HG02885 (cell line): ENCODE results near the gene FAM107A.

Source experiments
- ATAC-seq: cut with Tn5 transposase; IDR thresholded peaks from one replicate; pipeline ENCODE4 v1.9.1; 2021; ENCODE audit warnings: mild to moderate bottlenecking; ENCODE audit not compliant: unreplicated experiment, poor library complexity

The FAM107A gene, protein sequence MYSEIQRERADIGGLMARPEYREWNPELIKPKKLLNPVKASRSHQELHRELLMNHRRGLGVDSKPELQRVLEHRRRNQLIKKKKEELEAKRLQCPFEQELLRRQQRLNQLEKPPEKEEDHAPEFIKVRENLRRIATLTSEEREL

DNA sequence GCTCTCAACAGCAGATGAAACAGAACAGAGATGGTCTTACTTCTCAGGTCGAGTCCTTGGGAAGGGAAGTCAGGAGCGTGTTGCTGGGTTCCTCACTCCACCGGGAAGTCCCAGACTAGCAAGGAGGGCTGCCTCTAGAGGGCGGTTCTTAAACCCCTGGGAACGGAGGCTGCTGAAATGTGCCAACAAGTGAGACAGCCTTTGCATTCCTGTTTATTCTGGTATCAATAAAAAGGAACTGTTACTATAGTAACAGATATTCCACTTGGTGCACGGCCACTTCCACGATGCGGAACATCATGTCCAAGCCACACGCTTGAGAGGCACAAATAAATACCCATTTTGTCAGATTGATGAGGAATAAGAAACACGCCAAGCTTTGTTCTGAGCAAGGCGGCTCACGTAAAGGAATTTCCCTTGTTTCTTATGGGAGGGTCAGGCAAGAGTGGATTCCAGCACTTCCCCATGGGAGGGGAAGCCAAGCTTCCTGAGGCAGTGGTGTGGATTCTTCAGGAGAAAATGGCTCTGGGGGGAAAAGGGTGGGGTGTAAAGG, at the start of gene FAM107A:
FAM107A (minus strand) TSS at position 123 of the 553 bp plus-strand sequence. CDS start 7,531 bp downstream, outside the sequence.
- ATAC-seq: no peak

DNA sequence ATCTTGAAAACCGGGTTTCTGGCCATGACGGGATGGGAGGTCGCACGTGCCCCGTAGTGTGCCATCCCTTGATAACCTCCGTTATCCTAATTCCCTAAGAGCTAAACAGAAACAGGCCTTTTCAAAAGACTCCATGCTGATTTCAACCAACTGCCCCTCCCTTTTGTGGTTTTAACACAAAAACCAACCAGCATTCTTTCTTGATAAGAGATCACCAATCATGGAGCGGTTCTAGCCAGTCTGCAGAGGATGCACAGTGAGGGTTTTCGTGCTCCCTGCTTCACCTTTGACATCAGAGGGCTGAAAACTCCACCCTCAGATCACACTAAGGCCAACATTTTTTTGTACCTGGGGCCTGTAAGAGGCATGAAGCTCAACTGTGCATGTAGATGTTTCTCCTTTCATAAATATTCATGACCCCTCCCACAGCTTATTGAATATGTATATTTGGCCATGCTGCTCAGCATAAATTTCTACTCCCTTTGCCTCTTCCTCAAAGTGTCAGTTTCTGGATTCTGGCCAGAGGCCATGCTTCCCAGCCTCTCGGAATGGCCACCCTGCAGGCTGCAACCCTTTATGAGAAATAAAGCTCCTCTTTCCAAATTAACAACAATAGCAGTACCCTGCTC, 48.1 kb upstream of the FAM107A start:
- no peak for ATAC-seq

DNA sequence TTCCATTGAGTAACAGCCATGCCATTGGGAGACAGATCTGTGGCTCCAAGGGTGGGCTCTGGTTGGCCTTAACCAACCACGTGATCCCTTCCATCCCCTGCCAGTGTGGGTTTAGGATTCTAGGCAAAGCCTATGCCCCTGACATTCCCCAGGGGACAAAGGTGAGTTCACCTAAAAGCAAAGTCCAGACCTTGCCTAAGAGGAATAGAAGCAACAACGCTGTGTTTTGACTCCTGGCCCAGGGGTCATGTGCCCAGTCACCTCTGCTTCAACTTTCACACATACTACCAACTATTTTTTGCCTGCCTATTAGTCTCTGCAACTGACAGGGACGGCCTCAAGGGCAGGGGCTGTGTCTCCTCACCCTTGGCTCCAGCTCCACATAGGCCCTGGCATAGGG, 47.4 kb upstream of the FAM107A start:
- no peak for ATAC-seq

DNA sequence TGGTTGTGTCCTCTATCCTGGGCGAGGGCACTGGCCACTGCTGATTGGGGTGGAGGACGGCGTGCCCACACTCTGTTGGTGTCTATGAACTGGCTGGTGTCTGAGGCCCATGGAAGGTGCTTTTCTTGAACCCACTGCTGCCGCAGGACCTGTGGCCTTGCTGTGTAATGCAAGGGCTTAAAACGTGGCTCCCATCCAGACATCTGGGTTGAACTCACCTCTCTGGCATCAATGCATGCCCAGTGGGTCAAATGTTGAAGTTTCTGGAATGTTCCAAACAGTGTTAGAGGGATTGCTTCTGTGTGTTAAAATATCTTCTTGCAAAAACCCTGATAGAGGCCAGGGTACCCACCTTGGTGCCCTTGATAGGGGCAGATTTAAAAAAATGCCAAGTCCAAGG, 46.8 kb upstream of the FAM107A start:
- no peak for ATAC-seq

DNA sequence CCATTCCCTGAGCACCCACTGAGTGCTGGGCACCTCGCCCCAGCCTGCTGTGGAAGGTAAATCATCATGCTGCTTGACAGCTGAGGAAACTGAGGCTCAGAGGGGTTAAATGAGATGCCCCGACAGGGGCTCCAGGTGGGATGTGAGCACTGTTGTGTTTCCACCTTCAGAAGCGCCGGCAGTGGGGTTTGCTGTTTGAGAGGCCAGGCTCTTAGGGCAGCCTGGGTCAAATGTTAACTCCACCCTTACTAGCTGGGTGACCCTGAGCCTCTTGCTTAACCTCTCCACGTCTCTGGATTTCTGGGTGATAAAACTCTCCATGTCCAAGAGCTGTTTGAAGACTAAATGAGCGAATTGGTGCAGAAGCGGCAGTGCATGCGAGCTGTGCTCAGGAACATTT, 46.3 kb upstream of the FAM107A start:
- ATAC-seq: no peak

DNA sequence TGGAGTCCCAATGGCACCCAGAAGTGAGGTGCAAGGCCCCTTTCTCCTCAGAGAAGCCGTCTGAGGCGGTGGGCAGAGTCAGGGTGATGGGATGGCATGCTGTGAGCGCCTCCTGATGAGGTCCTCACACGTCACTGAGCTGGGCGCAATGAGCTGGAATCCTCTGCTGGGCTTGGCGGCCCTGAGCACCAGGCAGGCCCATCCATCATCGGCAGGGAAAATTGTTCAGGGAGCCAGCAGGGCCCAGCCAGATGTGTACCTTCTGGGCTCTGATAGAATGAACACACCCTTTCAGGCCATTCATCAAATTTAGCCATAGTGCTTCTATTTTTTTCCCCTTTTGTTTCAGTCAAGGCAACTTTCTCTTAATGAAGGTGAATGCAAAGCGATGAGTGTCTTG, 45.7 kb upstream of the FAM107A start:
- ATAC-seq: no peak

DNA sequence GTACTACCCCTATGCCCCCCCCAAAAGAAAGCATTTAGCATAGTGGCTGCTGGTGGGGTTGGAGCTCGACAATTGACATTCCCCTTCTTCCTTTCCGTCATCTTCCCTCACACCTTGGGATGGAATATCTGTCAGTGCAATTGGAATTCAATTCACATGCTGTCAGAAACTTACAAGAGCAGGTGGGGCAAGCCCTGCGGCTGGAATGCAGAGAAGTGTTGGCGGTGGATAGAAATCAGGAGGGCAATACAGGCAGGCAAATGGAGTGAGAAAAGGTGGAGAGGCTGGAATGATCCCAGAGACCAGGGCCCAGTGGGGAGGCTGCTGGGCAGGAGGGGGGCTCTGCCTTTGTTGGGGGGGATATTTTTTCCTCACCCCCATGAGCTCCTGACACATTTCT, 45.2 kb upstream of the FAM107A start:
- ATAC-seq: no peak

DNA sequence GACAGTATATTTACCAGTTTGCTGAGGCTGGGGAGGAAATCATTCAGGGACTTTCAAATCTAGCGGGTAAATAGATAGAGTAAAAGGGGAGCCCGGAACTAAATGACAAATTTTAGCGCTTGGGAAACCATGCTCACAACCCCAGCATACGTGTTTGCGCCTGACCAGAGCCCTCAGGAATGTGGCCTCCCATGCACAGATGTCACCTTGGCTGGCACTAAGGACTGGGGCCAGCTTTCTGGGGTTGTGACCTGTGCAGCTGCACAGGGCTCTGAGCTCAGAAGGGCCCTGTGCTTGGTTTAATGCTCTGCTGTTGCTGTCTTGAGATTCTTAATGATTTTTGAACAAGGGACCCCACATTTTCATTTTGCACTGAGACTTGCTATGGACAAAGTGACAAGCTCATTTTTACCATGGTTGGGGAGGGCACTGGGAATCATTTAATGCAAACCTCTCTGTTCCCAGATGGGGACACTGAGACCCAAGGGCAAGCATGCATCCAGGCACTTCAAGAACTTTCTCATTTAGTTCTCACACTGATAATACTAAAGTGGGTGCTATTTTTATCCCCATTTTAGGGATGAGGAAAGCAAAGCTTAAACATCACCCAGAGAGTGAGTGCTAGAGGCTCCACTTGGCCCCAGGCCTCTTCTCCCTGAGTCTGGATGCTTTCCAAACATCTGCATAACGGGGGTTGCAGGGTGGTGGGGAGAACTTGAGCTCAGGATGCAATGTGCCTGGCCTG, 44.1 kb upstream of the FAM107A start:
- no peak for ATAC-seq

DNA sequence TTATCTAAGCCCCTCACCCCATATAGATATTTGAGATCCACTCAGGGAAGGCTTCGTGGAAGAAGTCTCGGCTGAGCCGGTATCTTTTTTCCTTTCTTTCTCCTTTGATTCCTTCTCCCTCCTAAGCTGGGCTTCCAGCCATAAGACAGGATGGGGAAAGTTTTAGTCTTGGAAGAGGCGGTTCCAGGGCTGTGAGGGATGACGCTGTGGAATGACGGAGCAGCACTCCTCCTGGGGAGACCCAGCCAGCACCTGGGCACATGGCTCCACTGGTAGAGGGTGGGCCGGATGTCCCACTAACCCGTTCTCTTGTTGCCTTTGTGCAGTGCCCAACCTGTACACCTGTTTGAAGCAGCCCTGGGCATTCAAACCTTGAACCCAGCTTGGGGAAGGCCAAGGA, 43.2 kb upstream of the FAM107A start:
- no peak for ATAC-seq

DNA sequence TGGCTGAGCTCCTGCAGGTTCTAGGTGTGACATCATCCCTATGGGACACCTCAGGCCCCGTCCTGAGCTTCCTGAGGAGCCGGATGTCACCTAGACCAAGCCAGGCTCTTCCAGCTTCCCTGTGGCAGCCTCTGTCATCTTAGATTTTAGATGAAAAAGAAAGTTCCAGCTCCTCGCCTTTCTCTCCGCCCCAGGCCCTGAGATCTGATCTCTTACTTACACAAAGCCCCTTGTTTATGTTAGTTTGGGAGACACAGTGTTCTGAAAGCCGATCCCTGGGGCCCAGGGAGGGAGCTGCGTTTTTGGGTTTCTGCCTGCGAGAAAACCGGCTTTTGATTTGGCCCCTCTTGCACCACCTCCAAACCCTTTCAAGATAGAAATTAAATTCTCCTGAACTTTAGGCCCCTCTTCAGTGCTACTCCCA, 40.2 kb upstream of the FAM107A start:
- ATAC-seq: no peak

DNA sequence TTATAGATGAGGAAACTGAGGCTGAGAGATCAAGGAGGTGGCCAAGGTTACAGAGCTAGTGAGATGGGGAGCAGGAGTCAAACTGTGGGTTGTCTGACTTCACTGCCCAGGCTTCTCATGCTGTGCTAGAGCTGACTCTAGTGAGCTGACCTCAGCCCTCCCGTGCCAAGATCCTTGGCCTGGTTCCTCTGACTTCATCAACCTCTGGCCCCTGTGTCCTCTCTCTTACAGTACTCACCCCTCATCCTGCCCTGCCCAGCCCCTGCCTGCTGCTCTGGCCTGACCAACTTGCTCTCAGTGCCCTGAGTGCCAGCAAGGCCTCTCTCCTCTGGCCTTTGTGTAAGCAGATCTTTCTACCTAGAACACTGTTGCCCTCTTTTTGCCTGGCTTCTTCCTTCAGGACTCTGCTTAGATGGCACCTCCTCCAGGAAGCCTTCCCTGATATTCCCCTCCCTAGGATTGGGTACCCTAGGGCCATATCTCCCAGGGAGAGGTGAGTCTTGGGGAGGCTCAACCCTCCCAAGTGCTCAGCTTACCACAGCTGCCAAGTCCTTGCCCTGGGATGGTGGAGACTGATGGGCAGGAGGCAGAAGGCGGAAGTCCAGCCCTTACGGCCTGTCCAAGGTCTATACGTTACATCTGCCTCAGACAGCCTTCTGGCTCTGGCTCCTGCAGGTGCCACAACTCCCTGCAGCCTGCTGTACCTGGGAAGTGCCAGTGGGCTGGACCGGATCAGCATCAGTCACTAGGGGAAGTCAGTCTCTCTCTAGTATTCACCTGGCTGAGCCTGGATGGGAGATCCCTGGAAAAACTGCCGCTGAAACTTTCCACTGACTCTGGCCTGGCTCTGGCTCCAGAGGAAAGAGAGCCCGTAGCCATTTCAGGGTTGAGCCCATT, 36.3 kb upstream of the FAM107A start:
- no peak for ATAC-seq

DNA sequence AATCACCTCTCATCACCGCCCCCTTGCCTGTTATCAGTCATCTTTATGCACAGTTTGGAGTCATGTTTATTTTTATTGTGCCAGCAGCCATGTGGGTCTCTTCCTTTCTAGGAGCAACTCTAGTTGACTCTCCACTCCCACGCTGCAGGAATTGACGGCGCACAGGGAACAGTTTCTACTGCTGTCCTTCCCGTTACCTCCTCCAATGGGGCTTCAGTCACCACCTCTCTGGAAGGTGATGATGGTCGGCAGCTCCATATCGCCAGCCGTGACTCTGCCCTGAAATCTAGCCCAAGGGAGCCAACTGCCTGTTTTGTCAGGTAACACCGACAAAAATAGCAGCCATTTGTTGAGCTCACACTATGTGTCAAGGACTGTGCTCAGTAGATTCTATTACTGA, 35.6 kb upstream of the FAM107A start:
- no peak for ATAC-seq

DNA sequence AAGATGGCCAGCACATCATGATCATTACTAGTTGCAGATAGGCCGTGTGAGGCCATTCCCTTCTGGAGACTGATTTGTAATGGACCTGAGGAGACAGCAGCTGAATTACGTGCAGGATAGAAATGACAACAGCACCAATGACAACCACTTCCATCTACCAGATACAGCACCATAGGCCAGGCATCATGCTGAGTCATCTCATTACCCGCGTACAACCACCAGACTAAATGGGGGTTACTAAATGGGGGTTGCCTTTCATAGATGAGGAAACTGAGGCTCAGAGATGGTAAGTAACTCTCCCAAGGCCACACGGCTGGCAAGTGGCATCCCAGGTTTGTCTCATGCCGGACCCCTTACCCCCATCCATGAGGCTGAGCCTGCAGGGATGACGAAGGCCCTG, 32.8 kb upstream of the FAM107A start:
- peak; percentile 84 for ATAC-seq

DNA sequence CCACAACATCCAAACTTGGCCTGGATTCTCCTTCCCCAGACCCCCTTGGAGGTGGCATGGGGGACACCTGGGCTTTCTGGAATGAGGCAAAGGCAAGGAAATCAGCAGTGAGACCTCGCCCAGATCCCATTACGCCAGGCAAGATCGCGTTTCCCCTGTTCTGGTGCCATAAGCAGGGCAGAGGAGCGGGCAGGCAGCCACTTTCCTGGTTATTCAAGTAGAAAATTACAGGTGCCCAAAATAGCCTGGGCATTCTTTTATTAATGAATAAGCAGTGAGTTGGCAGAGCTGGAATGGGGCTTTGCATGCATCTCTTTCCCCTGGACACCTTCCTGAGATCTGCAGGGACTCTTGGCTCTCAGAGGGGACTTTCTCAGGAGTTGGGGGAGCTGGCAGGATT, 31.5 kb upstream of the FAM107A start:
- ATAC-seq: no peak

DNA sequence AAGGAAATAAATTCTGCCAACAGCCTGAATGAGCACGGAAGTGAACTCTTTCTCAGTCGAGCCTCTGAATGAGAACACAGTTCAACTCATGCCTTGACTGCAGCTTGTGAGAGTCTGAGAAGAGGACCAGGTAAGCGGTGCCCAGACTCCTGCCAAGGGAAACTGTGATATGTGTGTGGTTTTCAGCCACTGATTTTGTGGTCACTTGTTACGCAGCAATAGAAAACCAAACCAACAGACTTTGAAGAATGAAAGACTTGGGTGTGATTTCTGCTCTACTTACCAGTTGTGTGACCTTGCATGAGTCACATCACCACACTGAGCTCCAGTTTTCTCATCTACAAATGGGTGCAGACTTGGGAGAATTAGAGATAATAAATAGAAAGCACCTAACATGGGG, 30.6 kb upstream of the FAM107A start:
- no peak for ATAC-seq

DNA sequence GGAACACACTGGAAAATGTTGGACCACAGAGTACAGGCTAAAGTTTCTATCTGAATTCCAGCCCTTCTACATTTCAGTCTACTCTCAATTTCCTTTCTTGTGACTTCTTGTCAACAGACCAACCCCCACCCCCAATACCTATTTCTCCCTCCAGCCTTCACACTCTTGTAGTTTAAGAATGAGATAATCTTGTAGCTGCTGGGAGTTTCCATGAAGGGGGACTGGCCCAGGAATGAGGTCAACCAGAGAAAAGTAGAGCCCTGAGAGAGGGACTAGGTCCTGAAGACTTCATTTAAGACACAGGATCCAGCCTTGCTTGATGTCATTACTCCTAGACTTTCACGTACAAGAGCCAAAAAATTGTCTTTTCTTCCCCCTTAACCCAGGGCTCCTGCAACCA, 29.5 kb upstream of the FAM107A start:
- no peak for ATAC-seq

DNA sequence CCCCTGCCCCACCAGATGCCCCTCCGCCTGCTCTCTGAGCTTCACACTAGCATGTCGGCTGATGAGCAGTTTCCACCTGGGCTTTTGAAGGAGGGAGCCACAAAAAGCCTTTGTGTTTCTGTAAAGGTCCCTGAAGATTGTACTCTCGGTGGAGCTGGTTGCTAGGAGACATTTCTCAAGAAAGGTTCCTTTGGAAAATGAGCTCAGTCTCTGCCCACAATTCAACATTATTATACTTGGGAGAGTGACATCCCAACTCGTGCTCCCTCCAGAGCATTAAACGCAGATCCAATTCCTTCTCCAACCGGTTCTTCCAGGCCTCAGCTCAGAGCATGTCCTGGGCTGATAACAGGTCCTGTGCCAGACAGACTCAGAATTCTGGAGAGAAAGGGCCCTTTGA, 26.8 kb upstream of the FAM107A start:
- ATAC-seq: no peak

DNA sequence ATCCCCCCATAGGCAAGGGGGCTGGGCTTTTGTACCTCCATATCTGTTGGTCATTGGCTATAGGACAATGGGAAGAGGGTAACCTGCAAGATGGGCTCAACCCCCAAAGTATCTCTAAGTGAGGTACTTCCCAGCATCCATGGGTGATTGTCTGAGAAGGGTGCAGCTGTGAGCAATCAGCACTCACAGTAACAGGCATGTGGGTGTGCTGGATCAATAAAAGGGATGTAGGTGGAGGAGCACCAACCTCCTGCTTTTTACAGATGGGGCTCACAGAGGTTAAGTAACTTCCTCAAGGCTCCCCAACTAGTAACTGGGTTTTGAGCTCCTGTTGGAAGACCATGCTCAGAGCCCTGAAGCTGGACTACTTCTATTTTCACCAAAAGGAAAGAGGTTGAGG, 26.4 kb upstream of the FAM107A start:
- ATAC-seq: no peak

DNA sequence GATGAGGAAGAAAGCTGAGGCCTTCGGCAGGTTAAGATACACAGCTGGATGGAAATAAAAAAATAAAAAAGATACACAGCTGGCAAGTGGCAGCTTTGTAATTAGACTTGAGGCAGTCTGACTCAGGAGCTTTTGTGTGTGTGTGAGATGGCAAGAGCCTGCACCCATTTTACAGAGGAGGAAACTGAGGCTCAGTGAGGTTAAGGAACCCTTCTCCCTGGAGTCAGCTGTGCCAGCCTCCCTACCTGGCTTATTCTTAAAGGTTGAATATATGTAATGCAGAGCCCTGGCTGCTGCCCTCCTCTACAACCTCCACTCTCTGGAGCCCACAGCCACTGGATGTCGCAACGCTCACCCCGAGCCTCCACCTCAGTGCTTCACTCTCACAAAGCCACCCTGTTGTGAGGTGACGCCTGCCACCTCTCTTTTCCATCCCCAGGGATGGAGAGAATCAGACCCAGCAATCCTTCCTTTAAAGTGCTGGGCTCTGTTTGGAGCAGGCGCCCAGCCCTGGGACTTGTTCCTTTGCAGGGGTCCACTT, 20.6 kb upstream of the FAM107A start:
- no peak for ATAC-seq

DNA sequence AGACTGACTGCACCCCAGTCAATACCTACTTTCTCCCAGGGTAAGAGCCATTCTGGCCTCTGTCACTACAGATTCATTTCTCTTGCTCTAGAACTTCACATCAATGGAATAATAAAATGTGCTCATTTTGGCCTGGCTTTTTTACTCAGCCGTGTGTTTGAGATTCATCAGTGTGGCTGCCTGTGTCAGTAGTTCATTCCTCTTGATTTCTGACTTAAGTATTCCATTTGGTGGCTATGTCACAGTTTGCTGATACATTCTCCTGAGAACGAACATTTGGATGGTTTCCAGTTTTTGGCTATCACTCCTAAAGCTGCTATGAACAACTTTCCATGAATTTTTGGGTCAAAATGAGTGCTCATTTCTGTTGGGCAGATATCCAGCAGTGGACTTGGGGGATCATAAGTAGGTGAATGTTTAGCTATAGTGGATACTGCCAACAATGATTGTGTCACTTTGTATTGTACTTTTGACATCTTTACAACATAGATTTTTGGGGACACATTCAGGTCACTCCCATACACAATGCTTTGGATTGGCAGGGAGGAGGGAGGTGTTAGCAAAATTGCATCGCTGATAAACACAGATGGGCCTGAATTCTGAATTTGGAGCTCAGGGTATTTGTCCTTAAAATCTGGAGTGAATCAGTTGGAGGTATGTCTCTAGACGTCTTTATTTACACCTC, 19.8 kb upstream of the FAM107A start:
- no peak for ATAC-seq
